ENCODE data around the gene HGS.

Gene HGS

DNA sequence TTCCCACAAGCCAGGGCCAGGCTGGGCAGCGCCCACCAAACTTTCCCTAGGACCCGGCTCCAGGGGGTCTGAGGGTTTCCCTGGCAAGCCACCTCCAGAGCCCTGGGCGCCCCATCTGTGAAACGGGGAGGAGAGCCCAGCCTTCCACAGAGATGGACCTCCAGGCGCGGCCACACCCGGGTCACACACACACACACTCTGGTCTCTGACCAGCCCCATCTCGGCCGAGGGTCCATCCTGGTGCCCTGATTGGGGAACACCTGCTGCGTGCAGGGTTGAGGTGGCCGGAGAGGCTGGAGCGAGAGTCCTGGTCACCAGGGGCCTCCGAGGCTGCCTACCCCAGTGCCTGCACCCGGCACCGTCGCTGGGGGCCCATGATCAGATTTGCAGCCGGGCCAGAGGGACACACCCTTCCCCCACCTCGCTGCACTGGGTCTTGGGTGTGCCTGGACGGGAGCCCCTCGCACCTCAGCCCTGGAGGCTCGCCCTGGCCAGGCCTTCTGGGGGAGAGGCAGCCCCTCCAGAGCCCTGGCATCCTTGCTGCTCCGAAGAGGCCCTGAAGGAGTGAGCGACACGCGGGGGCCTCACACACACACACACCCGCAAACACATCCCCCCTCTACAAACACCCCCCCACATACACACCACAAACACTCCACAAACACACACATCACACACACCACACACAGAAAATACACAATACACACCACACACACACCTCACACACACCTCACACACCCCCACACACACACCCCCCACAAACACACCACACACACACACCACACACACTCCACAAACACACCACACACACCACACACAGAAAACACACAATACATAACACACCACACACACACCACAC lies 58.0 kb downstream of the HGS start:
- no peak for DNase-seq (ENCODE audit: low spot score)

Measured in AG20443 (cell line).